Kidney (tissue), 14 donors: ENCODE measurements around the gene AAMDC. TPM values are rescaled to one million over a fixed set of nuclear protein-coding genes. Genes with fewer than 3 reads are reported as not detected.
"Not testable (repeated sequence)": the region's sequence is repeated elsewhere in the genome, so short reads cannot be mapped to it uniquely, and the experiment has no call there.

Source experiments
- DNase-seq, 5 donors: peaks; one replicate each; pipeline ENCODE4 v3.0.0-alpha.2; 2013 to 2020
- FAIRE-seq: peaks from 2 replicates; lab custom pipeline; 2012; peaks lifted over from hg19 to GRCh38; lab: Jason Lieb, UNC
- H3K27ac ChIP-seq, 2 donors: one replicate each; pipeline ENCODE4 v1.7.0; 2013; ENCODE audit warnings: low read depth in 2 of 2, low read length in 2 of 2, inconsistent platforms in 1 of 2
- H3K27me3 ChIP-seq: one replicate; pipeline ENCODE4 v1.7.1; 2013; ENCODE audit warnings: low read length, inconsistent platforms; ENCODE audit not compliant: control insufficient read depth, insufficient read depth
- H3K36me3 ChIP-seq, 3 donors: one replicate each; pipeline versions ENCODE4 v1.7.0 to v1.7.1; 2013; ENCODE audit warnings: low read length in 3 of 3, control low read depth in 1 of 3, inconsistent platforms in 1 of 3; ENCODE audit not compliant: insufficient read depth in 3 of 3, control insufficient read depth in 2 of 3
- H3K4me1 ChIP-seq, 3 donors: one replicate each; pipeline versions ENCODE4 v1.7.0 to v1.7.1; 2013; ENCODE audit warnings: low read length in 3 of 3, inconsistent platforms in 1 of 3, low read depth in 1 of 3; ENCODE audit not compliant: control insufficient read depth in 2 of 3, insufficient read depth in 2 of 3
- H3K4me3 ChIP-seq, 3 donors: one replicate each; pipeline versions ENCODE4 v1.7.0 to v1.8.1; 2013; ENCODE audit warnings: low read length in 3 of 3, control low read depth in 1 of 3, inconsistent platforms in 1 of 3
- H3K9ac ChIP-seq, 3 donors: one replicate each; pipeline versions ENCODE4 v1.7.0 to v1.7.1; 2013; ENCODE audit warnings: low read length in 3 of 3, control low read depth in 1 of 3, inconsistent platforms in 1 of 3
- H3K9me3 ChIP-seq, 3 donors: one replicate each; pipeline versions ENCODE4 v1.7.0 to v1.7.1; 2013; ENCODE audit warnings: low read length in 3 of 3, control low read depth in 1 of 3, inconsistent platforms in 1 of 3; ENCODE audit not compliant: control insufficient read depth in 2 of 3, insufficient read depth in 1 of 3
- intact Hi-C: fragments of 100-400 bp; cut with DNase I; formaldehyde crosslinking; loops from one replicate; pipeline ENCODE4 v1.11.1; 2022
- polyA plus RNA-seq: library from polyadenylated mRNA; stranded (reverse); fragments of 350-450 nt; fragmentation: Illumina TruSeq; extraction: RNeasy Lipid Tissue Mini Kit (QIAGEN cat#74804); gene quantifications from one replicate; pipeline ENCODE4 v1.2.3, GENCODE V29; 2014; ENCODE audit warnings: low read depth, low replicate concordance; ENCODE audit not compliant: insufficient read depth
- total RNA-seq: library from RNA; stranded (reverse); fragmentation: NEBNext Ultra II Directional; extraction: Animal tissue kit (Norgen Biotek cat#: 25700); gene quantifications from one replicate; pipeline ENCODE4 v1.2.1, GENCODE V29; 2021
- TF ChIP-seq, protein P1 (sequence below): IDR thresholded peaks from 3 replicates; pipeline ENCODE4 v1.5.1; 2012; ENCODE audit warnings: mild to moderate bottlenecking, moderate library complexity, borderline replicate concordance; ENCODE audit not compliant: insufficient read depth; ENCODE audit errors: extremely low read depth
- donor health status: control.
- donor health status: control.
- donor health status: control.
- donor health status: control.
- donor health status: control.
- donor health status: DM: yes; HTN: yes; CAD: no.
- donor health status: Normal renal cell carcinoma (clear cell type).

Gene AAMDC
- total and polyA plus RNA-seq, 2 donors from 2014 or later = 35.8 to 70.8 TPM

GRCh38 chr11:77842441-77843121 lies 21.6 kb downstream of the AAMDC start:
- FAIRE-seq (no peak), DNase-seq (no peak)
- TF ChIP-seq, protein P1, sequence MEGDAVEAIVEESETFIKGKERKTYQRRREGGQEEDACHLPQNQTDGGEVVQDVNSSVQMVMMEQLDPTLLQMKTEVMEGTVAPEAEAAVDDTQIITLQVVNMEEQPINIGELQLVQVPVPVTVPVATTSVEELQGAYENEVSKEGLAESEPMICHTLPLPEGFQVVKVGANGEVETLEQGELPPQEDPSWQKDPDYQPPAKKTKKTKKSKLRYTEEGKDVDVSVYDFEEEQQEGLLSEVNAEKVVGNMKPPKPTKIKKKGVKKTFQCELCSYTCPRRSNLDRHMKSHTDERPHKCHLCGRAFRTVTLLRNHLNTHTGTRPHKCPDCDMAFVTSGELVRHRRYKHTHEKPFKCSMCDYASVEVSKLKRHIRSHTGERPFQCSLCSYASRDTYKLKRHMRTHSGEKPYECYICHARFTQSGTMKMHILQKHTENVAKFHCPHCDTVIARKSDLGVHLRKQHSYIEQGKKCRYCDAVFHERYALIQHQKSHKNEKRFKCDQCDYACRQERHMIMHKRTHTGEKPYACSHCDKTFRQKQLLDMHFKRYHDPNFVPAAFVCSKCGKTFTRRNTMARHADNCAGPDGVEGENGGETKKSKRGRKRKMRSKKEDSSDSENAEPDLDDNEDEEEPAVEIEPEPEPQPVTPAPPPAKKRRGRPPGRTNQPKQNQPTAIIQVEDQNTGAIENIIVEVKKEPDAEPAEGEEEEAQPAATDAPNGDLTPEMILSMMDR = no peak
- H3K36me3 ChIP-seq = peaks cover 0 to 6% (median 4%) of the 10 kb centered on the region in 3 donors
- intact Hi-C loops = no loop called here
- no peaks in the 10 kb centered on the region for H3K4me1 ChIP-seq
- H3K9ac ChIP-seq = no peak overlapping the region
- no peaks in the 10 kb centered on the region for H3K9me3 ChIP-seq
- no peak overlapping the region for H3K27ac ChIP-seq
- no peak overlapping the region for H3K4me3 ChIP-seq
- no peaks in the 10 kb centered on the region for H3K27me3 ChIP-seq

GRCh38 chr11:77843700-77844099 lies 22.8 kb downstream of the AAMDC start:
- FAIRE-seq, H3K27ac ChIP-seq, intact Hi-C loops, H3K27me3 ChIP-seq, DNase-seq, H3K9ac ChIP-seq, H3K9me3 ChIP-seq, H3K36me3 ChIP-seq, H3K4me3 ChIP-seq, H3K4me1 ChIP-seq: not testable (repeated sequence)

GRCh38 chr11:77851503-77851902 lies 30.6 kb downstream of the AAMDC start:
- no peak overlapping the region for H3K4me3 ChIP-seq
- DNase-seq (no peak), FAIRE-seq (no peak)
- peaks cover 2 to 11% (median 4%) of the 10 kb centered on the region in 3 donors for H3K36me3 ChIP-seq
- no peak overlapping the region for H3K27ac ChIP-seq
- intact Hi-C loops = no loop called here
- H3K9ac ChIP-seq = no peak overlapping the region
- H3K27me3 ChIP-seq = no peaks in the 10 kb centered on the region
- no peaks in the 10 kb centered on the region for H3K4me1 ChIP-seq
- peaks cover 3 to 6% (median 5%) of the 10 kb centered on the region in 3 donors for H3K9me3 ChIP-seq
- TF ChIP-seq, protein P1 = no peak

- Histone ChIP-seq H3K9me3 (peaks cover 3 to 6% (median 5%) of the 10 kb centered on the region in 3 donors), H3K36me3 (peaks cover 2 to 11% (median 4%) of the 10 kb centered on the region in 3 donors), H3K9ac (no peak overlapping the region), H3K4me1 (no peaks in the 10 kb centered on the region), H3K27ac (no peak overlapping the region), H3K4me3 (no peak overlapping the region), H3K27me3 (no peaks in the 10 kb centered on the region)
- DNase-seq (no peak), FAIRE-seq (no peak)
- TF ChIP-seq, protein P1 = no peak
- intact Hi-C loops = no loop called here
Measured at GRCh38 chr11:77854838-77855237, 33.9 kb downstream of the AAMDC start.

GRCh38 chr11:77857906-77858457 lies 37.0 kb downstream of the AAMDC start:
- DNase-seq, intact Hi-C loops, H3K27ac ChIP-seq, FAIRE-seq, H3K4me3 ChIP-seq, H3K4me1 ChIP-seq, H3K9ac ChIP-seq, H3K27me3 ChIP-seq, H3K9me3 ChIP-seq: not testable (repeated sequence)
- peaks cover 2 to 11% (median 4%) of the 10 kb centered on the region in 3 donors for H3K36me3 ChIP-seq

DNA sequence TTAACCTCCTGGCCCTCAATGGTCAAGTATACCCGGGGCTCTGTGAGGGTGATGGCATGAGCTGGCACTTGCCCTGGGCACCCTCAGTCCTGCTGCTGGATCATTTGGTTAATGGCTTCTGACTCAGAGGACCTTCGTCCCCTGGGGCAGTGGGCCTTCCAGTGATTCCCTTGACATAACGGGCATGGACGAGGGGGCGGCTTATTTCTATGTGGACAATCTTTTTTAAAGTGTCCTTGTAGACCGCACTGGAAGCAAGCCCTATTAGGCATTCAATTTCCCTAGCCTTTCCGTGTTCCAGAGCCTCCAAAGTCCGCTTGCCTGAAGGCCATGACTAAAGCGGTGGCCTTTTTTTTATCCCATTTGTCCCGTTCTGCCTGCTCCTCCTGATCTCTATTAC lies 40.5 kb downstream of the AAMDC start:
- H3K9me3 ChIP-seq, intact Hi-C loops, H3K4me1 ChIP-seq, FAIRE-seq, H3K27ac ChIP-seq, DNase-seq, H3K4me3 ChIP-seq, H3K27me3 ChIP-seq, H3K9ac ChIP-seq, H3K36me3 ChIP-seq: not testable (repeated sequence)
